ENCODE measurements around the gene BCLAF1. TPM values are rescaled to one million over a fixed set of nuclear protein-coding genes. Genes with fewer than 3 reads are reported as not detected.

BCLAF1 gene
- polyA plus RNA-seq, 1 donor from 2014 or later, result 151 TPM

DNA sequence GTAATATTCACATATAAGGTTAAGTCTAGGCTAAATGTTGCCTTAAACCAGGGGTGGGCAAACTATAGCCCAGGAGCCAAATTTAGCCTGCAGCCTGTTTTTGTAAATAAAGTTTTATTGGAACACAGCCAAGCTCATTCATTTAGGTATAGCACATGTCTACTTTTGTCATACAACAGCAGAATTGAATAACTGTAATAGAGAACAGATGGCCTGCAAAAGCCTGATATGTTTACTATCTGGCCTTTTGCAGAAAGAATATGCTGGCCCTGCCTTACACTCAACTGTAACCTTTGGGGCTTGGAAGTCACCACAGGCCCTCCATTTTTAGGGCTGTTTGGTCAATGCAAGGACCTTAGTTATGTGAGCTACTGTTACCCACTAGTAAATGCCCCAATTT, 17.7 kb upstream of the BCLAF1 start:
- H3K9ac ChIP-seq (ENCODE audit: low read length), result no peak overlapping the region
- H3K79me2 ChIP-seq (replicated peaks; ENCODE audit: insufficient read depth, low read length), result no peaks in the 10 kb centered on the region
- H3F3A ChIP-seq (ENCODE audit: insufficient read depth, low read length, poor library complexity, severe bottlenecking), result no peaks in the 10 kb centered on the region
- H3K4me2 ChIP-seq (ENCODE audit: low read length), result no peak overlapping the region
- H3K27ac ChIP-seq (ENCODE audit: low read length), result no peak overlapping the region
- H4K20me1 ChIP-seq (ENCODE audit: insufficient read depth), result no peaks in the 10 kb centered on the region
- no peak overlapping the region for H2AFZ ChIP-seq (ENCODE audit: low read depth, low read length)
- H3K9me3 ChIP-seq (ENCODE audit: low read length), result no peaks in the 10 kb centered on the region
- TF ChIP-seq RAD21 (conservative IDR thresholded peaks at IDR 0.05), result no peak
- TF ChIP-seq SMC3 (conservative IDR thresholded peaks at IDR 0.05; ENCODE audit: poor library complexity), result no peak
- TF ChIP-seq EZH2 (IDR thresholded peaks at IDR 0.05; ENCODE audit: borderline replicate concordance, insufficient read depth, low read length, poor library complexity, severe bottlenecking), result no peak
- TF ChIP-seq, protein P1, sequence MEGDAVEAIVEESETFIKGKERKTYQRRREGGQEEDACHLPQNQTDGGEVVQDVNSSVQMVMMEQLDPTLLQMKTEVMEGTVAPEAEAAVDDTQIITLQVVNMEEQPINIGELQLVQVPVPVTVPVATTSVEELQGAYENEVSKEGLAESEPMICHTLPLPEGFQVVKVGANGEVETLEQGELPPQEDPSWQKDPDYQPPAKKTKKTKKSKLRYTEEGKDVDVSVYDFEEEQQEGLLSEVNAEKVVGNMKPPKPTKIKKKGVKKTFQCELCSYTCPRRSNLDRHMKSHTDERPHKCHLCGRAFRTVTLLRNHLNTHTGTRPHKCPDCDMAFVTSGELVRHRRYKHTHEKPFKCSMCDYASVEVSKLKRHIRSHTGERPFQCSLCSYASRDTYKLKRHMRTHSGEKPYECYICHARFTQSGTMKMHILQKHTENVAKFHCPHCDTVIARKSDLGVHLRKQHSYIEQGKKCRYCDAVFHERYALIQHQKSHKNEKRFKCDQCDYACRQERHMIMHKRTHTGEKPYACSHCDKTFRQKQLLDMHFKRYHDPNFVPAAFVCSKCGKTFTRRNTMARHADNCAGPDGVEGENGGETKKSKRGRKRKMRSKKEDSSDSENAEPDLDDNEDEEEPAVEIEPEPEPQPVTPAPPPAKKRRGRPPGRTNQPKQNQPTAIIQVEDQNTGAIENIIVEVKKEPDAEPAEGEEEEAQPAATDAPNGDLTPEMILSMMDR (IDR thresholded peaks at IDR 0.05; ENCODE audit: poor library complexity, severe bottlenecking), result no peak
- TF ChIP-seq POLR2AphosphoS5 (IDR thresholded peaks at IDR 0.05), result no peak
- TF ChIP-seq, protein P2, sequence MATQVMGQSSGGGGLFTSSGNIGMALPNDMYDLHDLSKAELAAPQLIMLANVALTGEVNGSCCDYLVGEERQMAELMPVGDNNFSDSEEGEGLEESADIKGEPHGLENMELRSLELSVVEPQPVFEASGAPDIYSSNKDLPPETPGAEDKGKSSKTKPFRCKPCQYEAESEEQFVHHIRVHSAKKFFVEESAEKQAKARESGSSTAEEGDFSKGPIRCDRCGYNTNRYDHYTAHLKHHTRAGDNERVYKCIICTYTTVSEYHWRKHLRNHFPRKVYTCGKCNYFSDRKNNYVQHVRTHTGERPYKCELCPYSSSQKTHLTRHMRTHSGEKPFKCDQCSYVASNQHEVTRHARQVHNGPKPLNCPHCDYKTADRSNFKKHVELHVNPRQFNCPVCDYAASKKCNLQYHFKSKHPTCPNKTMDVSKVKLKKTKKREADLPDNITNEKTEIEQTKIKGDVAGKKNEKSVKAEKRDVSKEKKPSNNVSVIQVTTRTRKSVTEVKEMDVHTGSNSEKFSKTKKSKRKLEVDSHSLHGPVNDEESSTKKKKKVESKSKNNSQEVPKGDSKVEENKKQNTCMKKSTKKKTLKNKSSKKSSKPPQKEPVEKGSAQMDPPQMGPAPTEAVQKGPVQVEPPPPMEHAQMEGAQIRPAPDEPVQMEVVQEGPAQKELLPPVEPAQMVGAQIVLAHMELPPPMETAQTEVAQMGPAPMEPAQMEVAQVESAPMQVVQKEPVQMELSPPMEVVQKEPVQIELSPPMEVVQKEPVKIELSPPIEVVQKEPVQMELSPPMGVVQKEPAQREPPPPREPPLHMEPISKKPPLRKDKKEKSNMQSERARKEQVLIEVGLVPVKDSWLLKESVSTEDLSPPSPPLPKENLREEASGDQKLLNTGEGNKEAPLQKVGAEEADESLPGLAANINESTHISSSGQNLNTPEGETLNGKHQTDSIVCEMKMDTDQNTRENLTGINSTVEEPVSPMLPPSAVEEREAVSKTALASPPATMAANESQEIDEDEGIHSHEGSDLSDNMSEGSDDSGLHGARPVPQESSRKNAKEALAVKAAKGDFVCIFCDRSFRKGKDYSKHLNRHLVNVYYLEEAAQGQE (IDR thresholded peaks at IDR 0.05; ENCODE audit: borderline replicate concordance), result no peak
- TF ChIP-seq MXI1 (conservative IDR thresholded peaks at IDR 0.05; ENCODE audit: poor library complexity, severe bottlenecking), result no peak
- TF ChIP-seq TAF1 (IDR thresholded peaks at IDR 0.05; ENCODE audit: low read depth), result no peak
- TF ChIP-seq EP300 (conservative IDR thresholded peaks at IDR 0.05; ENCODE audit: poor library complexity, severe bottlenecking), result no peak
- no peaks in the 10 kb centered on the region for H3K9me2 ChIP-seq (ENCODE audit: insufficient read depth, low read length)
- no peaks in the 10 kb centered on the region for H3K27me3 ChIP-seq (ENCODE audit: insufficient read depth, low read depth, low read length)
- H3K36me3 ChIP-seq (ENCODE audit: insufficient read depth, low read length), result no peaks in the 10 kb centered on the region
- no peak overlapping the region for H3K4me3 ChIP-seq (ENCODE audit: low read length)

DNA sequence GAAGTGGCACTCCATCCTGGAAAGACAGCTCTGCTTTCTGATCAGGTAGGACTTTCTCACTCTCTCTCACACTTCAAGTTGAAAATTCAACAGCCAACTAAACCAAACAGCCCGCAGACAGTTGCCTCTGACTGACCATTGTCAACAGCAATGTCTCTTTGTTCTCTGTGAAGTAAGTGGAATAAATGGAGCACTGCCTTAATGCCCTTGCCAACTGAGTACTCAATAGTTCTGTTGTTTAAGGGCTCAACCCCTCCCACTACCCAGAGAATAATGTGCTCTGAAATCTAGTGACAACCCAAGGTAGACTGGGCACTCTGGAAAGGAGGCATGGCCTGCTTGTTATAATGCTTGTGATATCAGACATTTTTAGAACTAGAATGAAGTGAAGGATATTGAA, 16.8 kb upstream of the BCLAF1 start:
- no peaks in the 10 kb centered on the region for H3K27me3 ChIP-seq (ENCODE audit: insufficient read depth, low read depth, low read length)
- H3F3A ChIP-seq (ENCODE audit: insufficient read depth, low read length, poor library complexity, severe bottlenecking), result no peaks in the 10 kb centered on the region
- no peaks in the 10 kb centered on the region for H3K9me2 ChIP-seq (ENCODE audit: insufficient read depth, low read length)
- no peak overlapping the region for H2AFZ ChIP-seq (ENCODE audit: low read depth, low read length)
- H3K9me3 ChIP-seq (ENCODE audit: low read length), result no peaks in the 10 kb centered on the region
- H3K36me3 ChIP-seq (ENCODE audit: insufficient read depth, low read length), result no peaks in the 10 kb centered on the region
- no peak overlapping the region for H3K4me3 ChIP-seq (ENCODE audit: low read length)
- no peak overlapping the region for H3K27ac ChIP-seq (ENCODE audit: low read length)
- TF ChIP-seq RAD21 (conservative IDR thresholded peaks at IDR 0.05), result no peak
- no peak for TF ChIP-seq POLR2AphosphoS5 (IDR thresholded peaks at IDR 0.05)
- TF ChIP-seq MXI1 (conservative IDR thresholded peaks at IDR 0.05; ENCODE audit: poor library complexity, severe bottlenecking), result no peak
- TF ChIP-seq, protein P2 (IDR thresholded peaks at IDR 0.05; ENCODE audit: borderline replicate concordance), result no peak
- TF ChIP-seq EZH2 (IDR thresholded peaks at IDR 0.05; ENCODE audit: borderline replicate concordance, insufficient read depth, low read length, poor library complexity, severe bottlenecking), result no peak
- no peak for TF ChIP-seq TAF1 (IDR thresholded peaks at IDR 0.05; ENCODE audit: low read depth)
- TF ChIP-seq SMC3 (conservative IDR thresholded peaks at IDR 0.05; ENCODE audit: poor library complexity), result no peak
- TF ChIP-seq EP300 (conservative IDR thresholded peaks at IDR 0.05; ENCODE audit: poor library complexity, severe bottlenecking), result no peak
- TF ChIP-seq, protein P1 (IDR thresholded peaks at IDR 0.05; ENCODE audit: poor library complexity, severe bottlenecking), result no peak
- no peaks in the 10 kb centered on the region for H3K79me2 ChIP-seq (replicated peaks; ENCODE audit: insufficient read depth, low read length)
- no peak overlapping the region for H3K9ac ChIP-seq (ENCODE audit: low read length)
- H4K20me1 ChIP-seq (ENCODE audit: insufficient read depth), result no peaks in the 10 kb centered on the region
- no peak overlapping the region for H3K4me2 ChIP-seq (ENCODE audit: low read length)

All from neural cell (in vitro differentiated cells).